Stimulated activated CD8-positive, alpha-beta memory T cell treated with anti-CD3 and anti-CD28 coated beads, Interleukin-15, amount 100 ng/mL, for 48 hours (primary cell): ENCODE measurements around the gene CACNA1C.
"Not testable (repeated sequence)": the region's sequence is repeated elsewhere in the genome, so short reads cannot be mapped to it uniquely, and the experiment has no call there.

Experiments
- DNase-seq, 2 donors: peaks; one replicate each; pipeline ENCODE4 v3.0.0-alpha.2; 2020; ENCODE audit warnings: low read depth in 2 of 2

CACNA1C gene

GRCh38 chr12:2673966-2674810, 621.4 kb downstream of the CACNA1C start:
- no peak for DNase-seq

- no peak for DNase-seq
Observed at GRCh38 chr12:2675776-2676175, 623.0 kb downstream of the CACNA1C start.

GRCh38 chr12:2677142-2677880, 624.5 kb downstream of the CACNA1C start:
- no peak for DNase-seq

GRCh38 chr12:2678426-2678825, 625.6 kb downstream of the CACNA1C start:
- no peak for DNase-seq

GRCh38 chr12:2679068-2679815, 626.5 kb downstream of the CACNA1C start:
- DNase-seq: no peak

- no peak for DNase-seq
Observed at GRCh38 chr12:2679816-2680675, 627.3 kb downstream of the CACNA1C start.

GRCh38 chr12:2680676-2681039, 627.9 kb downstream of the CACNA1C start:
- no peak for DNase-seq

GRCh38 chr12:2681450-2682205, 628.8 kb downstream of the CACNA1C start:
- no peak for DNase-seq

- DNase-seq: peak in 1 of 2 donors; percentile 26
Observed at GRCh38 chr12:2682296-2683251, 629.8 kb downstream of the CACNA1C start.

GRCh38 chr12:2683283-2684025, 630.7 kb downstream of the CACNA1C start:
- DNase-seq: no peak

GRCh38 chr12:2684026-2684325, 631.2 kb downstream of the CACNA1C start:
- DNase-seq: not testable (repeated sequence)

- DNase-seq: not testable (repeated sequence)
Observed at GRCh38 chr12:2685620-2686279, 633.0 kb downstream of the CACNA1C start.

- DNase-seq: no peak
Observed at GRCh38 chr12:2686280-2686646, 633.5 kb downstream of the CACNA1C start.

GRCh38 chr12:2687058-2687457, 634.3 kb downstream of the CACNA1C start:
- DNase-seq: no peak

- no peak for DNase-seq
Observed at GRCh38 chr12:2687726-2688125, 634.9 kb downstream of the CACNA1C start.

GRCh38 chr12:2688381-2688931, 635.7 kb downstream of the CACNA1C start:
- DNase-seq: no peak

- no peak for DNase-seq
Observed at GRCh38 chr12:2689393-2689792, 636.6 kb downstream of the CACNA1C start.

GRCh38 chr12:2689879-2690278, 637.1 kb downstream of the CACNA1C start:
- no peak for DNase-seq
